Mesenchymal stem cell (in vitro differentiated cells and primary cell): ENCODE measurements around the gene ADCK1.
"Not testable (repeated sequence)": the region's sequence is repeated elsewhere in the genome, so short reads cannot be mapped to it uniquely, and the experiment has no call there.

Source experiments
- DNase-seq: peaks from one replicate; pipeline ENCODE4 v3.0.0-alpha.2; 2013
- H2AFZ ChIP-seq: one replicate; pipeline ENCODE4 v1.6.1; 2013; ENCODE audit warnings: low read depth, mild to moderate bottlenecking, control low read depth, inconsistent platforms, low read length, moderate library complexity
- H2AK5ac ChIP-seq: 2 replicates; pipeline ENCODE4 v1.6.1; 2013; ENCODE audit warnings: low read length, moderate library complexity, mild to moderate bottlenecking, inconsistent platforms; ENCODE audit not compliant: severe bottlenecking
- H2BK120ac ChIP-seq: one replicate; pipeline ENCODE4 v1.6.1; 2013; ENCODE audit warnings: low read depth, mild to moderate bottlenecking, inconsistent platforms, low read length, moderate library complexity
- H2BK12ac ChIP-seq, 2 experiments: one replicate each; pipeline ENCODE4 v1.6.1; 2013; ENCODE audit warnings: inconsistent platforms in 2 of 2, low read length in 2 of 2, mild to moderate bottlenecking in 2 of 2, moderate library complexity in 2 of 2, control low read depth in 1 of 2
- H2BK15ac ChIP-seq: one replicate; pipeline ENCODE4 v1.6.1; 2013; ENCODE audit warnings: mild to moderate bottlenecking, low read depth, inconsistent platforms; ENCODE audit not compliant: poor library complexity, severe bottlenecking
- H2BK5ac ChIP-seq: 2 replicates; pipeline ENCODE4 v1.6.1; 2013; ENCODE audit warnings: low read depth, mild to moderate bottlenecking, low read length, control low read depth, inconsistent platforms; ENCODE audit not compliant: poor library complexity, severe bottlenecking
- H3K14ac ChIP-seq, 2 experiments: one replicate each; pipeline ENCODE4 v1.6.1; 2013; ENCODE audit warnings: inconsistent platforms in 2 of 2, low read length in 2 of 2, control low read depth in 1 of 2, mild to moderate bottlenecking in 1 of 2, moderate library complexity in 1 of 2
- H3K18ac ChIP-seq, 2 experiments: one replicate each; pipeline ENCODE4 v1.6.1; 2013; ENCODE audit warnings: inconsistent platforms in 2 of 2, low read length in 2 of 2, control low read depth in 1 of 2, low read depth in 1 of 2, mild to moderate bottlenecking in 1 of 2
- H3K23ac ChIP-seq, 2 experiments: one replicate each; pipeline ENCODE4 v1.6.1; 2013; ENCODE audit warnings: inconsistent platforms in 2 of 2, low read length in 2 of 2, mild to moderate bottlenecking in 2 of 2, moderate library complexity in 2 of 2, control low read depth in 1 of 2
- H3K27ac ChIP-seq: 2 replicates; pipeline ENCODE4 v1.5.1; 2013; ENCODE audit warnings: mild to moderate bottlenecking, moderate library complexity, low read length, control low read depth, inconsistent platforms; ENCODE audit not compliant: poor library complexity, severe bottlenecking
- H3K27me3 ChIP-seq, 2 experiments: 2 replicates each; pipeline versions ENCODE4 v1.6.1 to v1.7.0; 2013; ENCODE audit warnings: low read length in 2 of 2, mild to moderate bottlenecking in 2 of 2, moderate library complexity in 2 of 2, control low read depth in 1 of 2, inconsistent platforms in 1 of 2; ENCODE audit not compliant: control insufficient read depth in 1 of 2, insufficient read depth in 1 of 2
- H3K36me3 ChIP-seq, 2 experiments: 2 replicates each; pipeline versions ENCODE4 v1.6.1 to v1.7.0; 2013; ENCODE audit warnings: low read length in 2 of 2, control low read depth in 1 of 2, inconsistent platforms in 1 of 2, low read depth in 1 of 2, mild to moderate bottlenecking in 1 of 2; ENCODE audit not compliant: insufficient read depth in 2 of 2, control insufficient read depth in 1 of 2
- H3K4ac ChIP-seq, 2 experiments: one replicate each; pipeline ENCODE4 v1.6.1; 2013; ENCODE audit warnings: inconsistent platforms in 2 of 2, low read length in 2 of 2, mild to moderate bottlenecking in 2 of 2, moderate library complexity in 2 of 2, control low read depth in 1 of 2, low read depth in 1 of 2
- H3K4me1 ChIP-seq: 2 replicates; pipeline ENCODE4 v1.6.1; 2013; ENCODE audit warnings: low read depth, low read length, control low read depth; ENCODE audit not compliant: control insufficient read depth, insufficient read depth
- H3K4me2 ChIP-seq: 2 replicates; pipeline ENCODE4 v1.6.1; 2013; ENCODE audit warnings: low read length, mild to moderate bottlenecking, inconsistent platforms; ENCODE audit not compliant: poor library complexity, severe bottlenecking
- H3K4me3 ChIP-seq, 2 experiments: 2 replicates each; pipeline versions ENCODE4 v1.5.1 to v1.7.0; 2013; ENCODE audit warnings: low read length in 2 of 2, mild to moderate bottlenecking in 2 of 2, control low read depth in 1 of 2, low read depth in 1 of 2; ENCODE audit not compliant: insufficient read depth in 1 of 2
- H3K79me1 ChIP-seq: replicated peaks from 2 replicates; pipeline ENCODE4 v1.6.1; 2013; ENCODE audit warnings: mild to moderate bottlenecking, control low read depth, low read length, inconsistent platforms; ENCODE audit not compliant: poor library complexity, severe bottlenecking
- H3K9ac ChIP-seq: 2 replicates; pipeline ENCODE4 v1.7.0; 2013; ENCODE audit warnings: mild to moderate bottlenecking, low read length, moderate library complexity
- H3K9me3 ChIP-seq: 2 replicates; pipeline ENCODE4 v1.7.0; 2013; ENCODE audit warnings: mild to moderate bottlenecking, low read length; ENCODE audit not compliant: control insufficient read depth
- H4K8ac ChIP-seq: one replicate; pipeline ENCODE4 v1.6.1; 2013; ENCODE audit warnings: inconsistent platforms, mild to moderate bottlenecking, low read length, moderate library complexity
- H4K91ac ChIP-seq: one replicate; pipeline ENCODE4 v1.6.1; 2013; ENCODE audit warnings: mild to moderate bottlenecking, low read length, inconsistent platforms
- WGBS: methylation state at CpG from one replicate; pipeline ENCODE4 v1.1.7; 2013; ENCODE audit warnings: mixed read lengths; 5-methylcytosine and 5-hydroxymethylcytosine counted together

ADCK1 gene

DNA sequence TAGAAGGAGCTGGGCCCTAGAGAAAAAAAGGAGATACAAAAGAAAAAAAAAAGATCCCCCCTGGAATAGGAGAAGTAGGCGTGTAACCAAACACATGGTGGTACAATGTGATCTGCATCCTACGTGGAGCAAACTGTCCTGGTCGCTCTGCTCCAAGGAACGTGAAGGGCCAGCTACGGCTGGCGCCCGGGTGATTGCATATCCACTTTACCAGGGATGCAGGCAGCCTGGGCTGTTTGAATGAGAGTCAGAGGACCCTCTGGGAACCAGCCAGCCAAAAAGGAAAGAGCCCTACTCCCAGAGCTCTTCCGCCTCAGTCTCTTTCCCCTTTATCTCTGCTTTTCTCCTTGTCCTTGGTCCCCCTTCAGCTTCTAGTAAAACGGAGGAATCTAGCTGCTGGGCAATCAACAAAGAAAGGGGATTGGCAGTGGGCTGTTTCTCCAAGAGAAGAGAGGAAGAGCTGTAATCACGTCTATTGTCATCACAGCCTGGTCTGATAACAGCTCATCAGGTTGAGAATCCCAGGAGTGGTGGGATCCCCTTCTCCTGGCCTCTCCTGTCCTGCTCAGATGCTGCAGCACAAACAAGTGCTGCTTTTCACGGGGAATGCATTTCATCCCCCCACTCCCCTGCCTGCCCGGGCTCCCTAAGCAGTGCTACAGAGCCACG is 156.0 kb downstream of the ADCK1 start:
- Histone ChIP-seq H3K36me3 (no peaks in the 10 kb centered on the region), H3K4me2 (no peak overlapping the region)

DNA sequence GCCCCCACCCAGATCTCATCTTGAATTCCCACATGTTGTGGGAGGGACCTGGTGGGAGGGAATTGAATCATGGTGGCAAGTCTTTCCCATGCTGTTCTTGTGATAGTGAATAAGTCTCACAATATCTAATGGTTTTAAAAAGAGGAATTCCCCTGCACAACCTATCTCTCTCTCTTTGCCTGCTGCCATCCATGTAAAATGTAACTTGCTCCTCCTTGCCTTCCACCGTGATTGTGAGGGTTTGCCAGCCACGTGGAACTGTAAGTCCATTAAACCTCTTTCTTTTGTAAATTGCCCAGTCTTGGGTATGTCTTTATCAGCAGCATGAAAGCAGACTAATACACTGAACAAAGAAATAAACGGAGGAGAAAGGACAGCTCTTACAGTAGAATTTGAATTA is 159.8 kb downstream of the ADCK1 start:
- H4K8ac ChIP-seq, H3K4me2 ChIP-seq, H2BK15ac ChIP-seq, H4K91ac ChIP-seq, H3K14ac ChIP-seq, H2BK12ac ChIP-seq, H3K4ac ChIP-seq, H3K4me1 ChIP-seq, H3K27ac ChIP-seq, H2AFZ ChIP-seq, H3K9me3 ChIP-seq, H3K79me1 ChIP-seq, H3K9ac ChIP-seq, H3K36me3 ChIP-seq, H2BK5ac ChIP-seq, H3K18ac ChIP-seq, H2AK5ac ChIP-seq, DNase-seq, H2BK120ac ChIP-seq, H3K4me3 ChIP-seq, H3K23ac ChIP-seq: not testable (repeated sequence)
- H3K27me3 ChIP-seq = peaks cover 3 to 15% of the 10 kb centered on the region in 2 experiments
- 44% methylated on average over 2 of the region's 3 CpGs for WGBS

More for the DNA sequence above, 156.0 kb downstream of the ADCK1 start:
- Histone ChIP-seq H2BK12ac (no peak overlapping the region), H3K27ac (no peak overlapping the region), H4K91ac (no peak overlapping the region), H2AFZ (no peak overlapping the region), H3K79me1 (no peaks in the 10 kb centered on the region), H3K4ac (no peak overlapping the region), H3K4me3 (no peak overlapping the region), H3K14ac (no peak overlapping the region), H4K8ac (no peak overlapping the region), H3K18ac (no peak overlapping the region), H3K9ac (no peak overlapping the region), H2BK5ac (no peak overlapping the region), H3K23ac (no peak overlapping the region), H2BK15ac (no peak overlapping the region), H3K27me3 (peaks cover 3 to 15% of the 10 kb centered on the region in 2 experiments), H2AK5ac (no peak overlapping the region), H3K9me3 (no peaks in the 10 kb centered on the region), H2BK120ac (peak overlapping the region; percentile 1), H3K4me1 (no peaks in the 10 kb centered on the region)
- 66% methylated on average over 12 of the region's 13 CpGs for WGBS
- no peak for DNase-seq

DNA sequence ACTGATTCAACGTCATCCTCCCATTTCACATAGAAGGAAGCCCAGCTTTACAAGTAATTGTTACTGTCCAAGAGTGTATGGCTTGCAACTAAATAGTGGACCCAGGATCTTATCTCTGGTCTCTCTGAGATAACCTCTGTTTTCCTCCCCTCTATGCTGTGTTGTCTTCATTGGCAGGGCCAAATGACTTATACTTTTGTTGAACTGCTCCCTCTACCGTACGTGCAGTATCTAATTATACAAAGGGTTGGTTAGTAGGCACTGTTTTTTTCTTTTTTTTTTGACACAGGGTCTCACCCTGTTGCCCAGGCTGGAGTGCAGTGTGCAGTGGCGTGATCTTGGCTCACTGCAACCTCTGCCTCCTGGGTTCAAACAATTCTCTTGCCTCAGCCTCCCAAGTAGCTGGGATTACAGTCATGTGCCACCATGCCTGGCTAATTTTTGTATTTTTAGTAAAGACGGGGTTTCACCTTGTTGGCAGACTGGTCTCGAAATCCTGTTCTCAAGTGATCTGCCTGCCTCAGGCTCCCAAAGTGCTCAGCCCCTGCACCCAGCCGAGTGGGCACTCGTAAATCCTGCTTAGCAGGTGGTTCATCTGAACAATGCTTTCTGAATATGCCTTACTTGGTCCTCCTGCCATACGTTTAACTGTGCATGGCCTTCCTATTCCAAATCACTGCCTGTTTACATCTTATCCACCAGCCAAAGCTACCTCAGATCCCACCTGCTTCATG is 162.1 kb downstream of the ADCK1 start:
- Histone ChIP-seq H2BK5ac (no peak overlapping the region), H3K27ac (no peak overlapping the region), H3K4me1 (peaks cover 6% of the 10 kb centered on the region), H3K9me3 (no peaks in the 10 kb centered on the region), H4K8ac (no peak overlapping the region), H3K4me3 (no peak overlapping the region), H2BK12ac (no peak overlapping the region), H4K91ac (no peak overlapping the region), H3K79me1 (no peaks in the 10 kb centered on the region), H3K36me3 (no peaks in the 10 kb centered on the region), H3K23ac (no peak overlapping the region), H3K27me3 (peaks cover 3 to 14% of the 10 kb centered on the region in 2 experiments), H3K4me2 (no peak overlapping the region), H3K4ac (no peak overlapping the region), H2BK120ac (no peak overlapping the region), H3K18ac (no peak overlapping the region), H2AFZ (no peak overlapping the region), H2AK5ac (no peak overlapping the region), H2BK15ac (no peak overlapping the region), H3K9ac (no peak overlapping the region), H3K14ac (no peak overlapping the region)
- no peak for DNase-seq
- WGBS = 67% methylated on average over 9 of the region's 9 CpGs

DNA sequence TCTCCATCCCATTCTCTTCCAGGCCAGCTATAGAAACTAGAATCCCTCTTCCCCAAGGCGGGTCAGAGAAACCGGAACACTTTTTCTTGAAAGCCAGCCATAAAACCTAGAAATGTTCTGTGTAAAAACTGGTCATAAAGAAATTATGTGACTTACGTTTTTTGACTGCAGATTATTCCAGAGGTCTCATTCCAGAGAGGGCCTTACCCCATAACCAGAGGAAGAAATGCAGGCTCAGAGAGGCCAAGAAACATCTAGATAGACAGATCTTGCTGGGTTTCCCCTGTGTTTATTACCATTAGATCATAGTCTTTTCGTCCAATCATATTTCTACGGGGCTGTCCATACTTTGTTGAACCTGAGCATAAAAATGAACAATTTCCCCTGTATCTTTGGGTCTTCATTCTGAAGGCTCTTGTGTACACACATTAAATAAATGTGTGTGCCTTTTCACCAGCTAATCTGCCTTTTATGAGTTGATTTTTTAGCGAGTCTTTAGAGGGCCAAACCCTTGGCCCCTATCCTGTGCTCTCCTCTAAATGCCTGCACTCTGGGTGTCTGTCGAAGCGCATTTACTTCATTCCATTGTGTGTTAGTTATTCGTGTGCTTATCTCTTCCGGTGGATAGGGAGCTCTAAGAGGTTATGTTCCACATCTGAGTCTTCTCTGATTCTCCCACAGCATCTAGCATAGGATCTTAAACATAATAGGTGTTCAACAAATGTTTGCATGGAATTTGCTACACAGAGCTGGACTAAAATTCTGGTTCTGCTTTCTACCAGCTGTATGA is 163.0 kb downstream of the ADCK1 start:
- Histone ChIP-seq H2AK5ac (no peak overlapping the region), H2BK5ac (no peak overlapping the region), H3K36me3 (no peaks in the 10 kb centered on the region), H4K91ac (no peak overlapping the region), H3K9me3 (no peaks in the 10 kb centered on the region), H3K27me3 (peaks cover 6 to 19% of the 10 kb centered on the region in 2 experiments), H3K4me2 (no peak overlapping the region), H3K4me3 (no peak overlapping the region), H3K4ac (no peak overlapping the region), H4K8ac (no peak overlapping the region), H3K4me1 (peaks cover 6% of the 10 kb centered on the region), H2BK12ac (no peak overlapping the region), H3K79me1 (no peaks in the 10 kb centered on the region), H3K18ac (no peak overlapping the region), H3K14ac (no peak overlapping the region), H3K27ac (no peak overlapping the region), H2BK120ac (no peak overlapping the region), H2AFZ (no peak overlapping the region), H2BK15ac (no peak overlapping the region), H3K23ac (no peak overlapping the region), H3K9ac (no peak overlapping the region)
- 77% methylated on average over 7 of the region's 10 CpGs for WGBS
- DNase-seq = no peak
